HG03045 (cell line): ENCODE measurements around the gene MINDY3.

Experiments
- ATAC-seq: cut with Tn5 transposase; IDR thresholded peaks from one replicate; pipeline ENCODE4 v1.9.1; 2021; ENCODE audit warnings: mild to moderate bottlenecking, moderate library complexity; ENCODE audit not compliant: unreplicated experiment

The MINDY3 gene

GRCh38 chr10:15739254-15739970 lies 120.9 kb downstream of the MINDY3 start:
- ATAC-seq: no peak

GRCh38 chr10:15738270-15738925 lies 121.9 kb downstream of the MINDY3 start:
- ATAC-seq: no peak

GRCh38 chr10:15737656-15738055 lies 122.7 kb downstream of the MINDY3 start:
- no peak for ATAC-seq

GRCh38 chr10:15735763-15736162 lies 124.5 kb downstream of the MINDY3 start:
- no peak for ATAC-seq

GRCh38 chr10:15730341-15730740 lies 130.0 kb downstream of the MINDY3 start:
- no peak for ATAC-seq

- no peak for ATAC-seq
These were observed 130.4 kb downstream of the MINDY3 start for GRCh38 chr10:15729890-15730289.
